Measurements from ENCODE around the gene VKORC1. TPM values are rescaled to one million over a fixed set of nuclear protein-coding genes. Genes with fewer than 3 reads are reported as not detected.

Gene VKORC1
- total and polyA plus RNA-seq, 2 of the 8 experiments (the other 6 are each of a cell fraction or from before 2014, with no cell fraction given), result 84.1 to 483 TPM

- H2BK12ac ChIP-seq (ENCODE audit: low read depth, low read length), result 0 out of 2 replicates have a peak overlapping the region, but pooled peaks have one; percentile 23
- ChIA-PET CTCF (ENCODE audit: partially characterized antibody) (interaction anchor here (1.0 to 3.1 kb wide), 4 partner anchors 8 to 33 kb away, joined by 3 to 8 read pairs (median 3); partner anchors contain the start of gene KAT8), POLR2A (ENCODE audit: partially characterized antibody) (interaction anchor here (1.1 to 29.9 kb wide), 5 partner anchors 8 to 71 kb away, joined by 3 to 713 read pairs (median 3); partner anchors contain the start of genes FUS, KAT8, PRSS36 and PRSS8)
- H2BK120ac ChIP-seq (replicated peaks; ENCODE audit: low read depth, low read length), result no peak overlapping the region
- H3K9me3 ChIP-seq (ENCODE audit: insufficient read depth in 2 of 2, low read depth in 1 of 2, low read length in 1 of 2), result no peaks in the 10 kb centered on the region
- H2AFZ ChIP-seq (ENCODE audit: low read length), result no peak overlapping the region
- no peaks in the 10 kb centered on the region for H3K79me2 ChIP-seq (ENCODE audit: control insufficient read depth in 1 of 2, insufficient read depth in 2 of 2, low read length in 2 of 2)
- H2BK5ac ChIP-seq (ENCODE audit: low read depth, low read length), result no peak overlapping the region
- H3K18ac ChIP-seq (ENCODE audit: extremely low read depth, low read length), result no peak overlapping the region; the same call in 1 of the 2 replicates
- H3K79me1 ChIP-seq (ENCODE audit: low read depth, low read length), result no peaks in the 10 kb centered on the region; the same call in 1 of the 2 replicates
- H3K27ac ChIP-seq (ENCODE audit: low read depth, low read length), result no peak overlapping the region
- H3K36me3 ChIP-seq (ENCODE audit: control insufficient read depth in 2 of 4, insufficient read depth in 4 of 4, low read length in 3 of 4), result peaks cover 2 to 18% (median 12%) of the 10 kb centered on the region in 4 experiments; a peak in 5 of 8 replicates
- H3K4ac ChIP-seq (replicated peaks; ENCODE audit: insufficient read length, low read depth, low read length), result no peak overlapping the region
- no peak for FAIRE-seq
- no peak overlapping the region for H2BK15ac ChIP-seq (ENCODE audit: low read length)
- H3K27me3 ChIP-seq (replicated peaks in 1 of 4; ENCODE audit: control insufficient read depth in 3 of 4, extremely low read depth in 1 of 4, insufficient read depth in 3 of 4, low read length in 3 of 4), result no peaks in the 10 kb centered on the region
- no peak overlapping the region for H3K23ac ChIP-seq (ENCODE audit: insufficient read length)
- H4K8ac ChIP-seq (ENCODE audit: extremely low read depth, insufficient read depth, low read length), result peak overlapping the region; percentile 28
- DNase-seq (ENCODE audit: low read depth in 1 of 2, low spot score in 2 of 2), result no peak
- H2AK5ac ChIP-seq (ENCODE audit: low read depth, low read length), result no peak overlapping the region
- no peak overlapping the region for H3K56ac ChIP-seq (replicated peaks; ENCODE audit: insufficient read length, low read depth, low read length)
- no peak overlapping the region for H4K5ac ChIP-seq (ENCODE audit: insufficient read length, low read depth, low read length)
- peaks cover 0 to 5% (median 2%) of the 10 kb centered on the region in 4 experiments; a peak in 1 of 7 replicates for H3K4me1 ChIP-seq (replicated peaks in 1 of 4; ENCODE audit: control insufficient read depth in 3 of 4, insufficient read depth in 4 of 4, low read length in 3 of 4)
- no peak overlapping the region for H3K14ac ChIP-seq (ENCODE audit: insufficient read length)
- H3K4me3 ChIP-seq (ENCODE audit: extremely low read depth in 1 of 4, insufficient read depth in 2 of 4, low read depth in 3 of 4, low read length in 4 of 4), result peak overlapping the region; percentile 61 to 87 (median 70)
- no peak overlapping the region for H4K91ac ChIP-seq (replicated peaks; ENCODE audit: insufficient read length, low read length)
- peaks cover 8% of the 10 kb centered on the region for H3K23me2 ChIP-seq (ENCODE audit: low read depth, low read length)
- no peak overlapping the region for H2BK20ac ChIP-seq (ENCODE audit: low read length)
- 49% methylated on average over 53 of the region's 57 CpGs; no CpG with 5 or more reads in 1 of the 2 experiments for WGBS, 2 experiments (ENCODE audit: extremely low coverage in 1 of 2, insufficient coverage in 1 of 2, insufficient read length in 1 of 2, insufficient replicate concordance in 2 of 2, low coverage in 1 of 2, low lambda C conversion rate in 2 of 2, missing lambda C conversion rate in 1 of 2)
- peak overlapping the region; percentile 60 to 77 for H3K4me2 ChIP-seq (ENCODE audit: insufficient read depth in 1 of 2, low read depth in 2 of 2, low read length in 2 of 2)
- H3K9ac ChIP-seq (replicated peaks in 1 of 4; ENCODE audit: extremely low read depth in 1 of 4, low read depth in 3 of 4, low read length in 3 of 4), result no peak overlapping the region
- no peaks in the 10 kb centered on the region for H4K20me1 ChIP-seq (replicated peaks in 1 of 2; ENCODE audit: control insufficient read depth in 1 of 2, insufficient read depth in 2 of 2, low read length in 2 of 2)
- TF ChIP-seq CHD1 (IDR thresholded peaks at IDR 0.05; ENCODE audit: low read depth, low read length) (no peak), YY1 (IDR thresholded peaks at IDR 0.05; ENCODE audit: low read depth, low read length) (no peak), ZNF274 (IDR thresholded peaks at IDR 0.05; ENCODE audit: borderline replicate concordance, extremely low read depth, low read length) (no peak), USF2 (IDR thresholded peaks at IDR 0.05; ENCODE audit: low read length) (no peak), KDM4A (IDR thresholded peaks at IDR 0.05; ENCODE audit: low read depth, low read length, severe bottlenecking) (peak; percentile 54), RAD21 (IDR thresholded peaks at IDR 0.05 in 1 of 2, conservative IDR thresholded peaks at IDR 0.05 in 1 of 2; ENCODE audit: low read depth in 2 of 2, low read length in 2 of 2) (no peak), ASH2L (IDR thresholded peaks at IDR 0.05; ENCODE audit: low read length) (no peak), TEAD4 (IDR thresholded peaks at IDR 0.05; ENCODE audit: low read depth, low read length) (no peak), RFX5 (IDR thresholded peaks at IDR 0.05; ENCODE audit: borderline replicate concordance, low read depth, low read length) (no peak), TCF12 (IDR thresholded peaks at IDR 0.05; ENCODE audit: low read depth, low read length) (no peak), BACH1 (IDR thresholded peaks at IDR 0.05; ENCODE audit: low read length) (no peak)
Observed at GRCh38 chr16:31108794-31109558, 14.4 kb upstream of the VKORC1 start.
